Activated naive CD4-positive, alpha-beta T cell treated with anti-CD3 and anti-CD28 coated beads for 36 hours (primary cell): ENCODE measurements around the gene SERF1A. TPM values are rescaled to one million over a fixed set of nuclear protein-coding genes. Genes with fewer than 3 reads are reported as not detected.

Experiments used
- total RNA-seq, 2 experiments: library from RNA; stranded (reverse); gene quantifications; one replicate each; pipeline ENCODE4 v1.2.3, GENCODE V29; 2021

Gene SERF1A
- total RNA-seq, 2 experiments from 2014 or later: 10.0 to 10.7 TPM

Other genes with a start within 250 kb of the SERF1A start
- gene SMN1, start 24.4 kb downstream of the SERF1A start, total RNA-seq: 10 to 100 TPM; 92.3 to 96.4 TPM
- gene NAIP, start 124.7 kb downstream of the SERF1A start, total RNA-seq: 1 to 10 TPM; 4.3 to 5.0 TPM
- gene GTF2H2, start 167.0 kb downstream of the SERF1A start, total RNA-seq: 10 to 100 TPM; 60.6 to 61.7 TPM